ENCODE results near the gene CYBC1.

Gene CYBC1

GRCh38 chr17:82489117-82489516, 38.6 kb upstream of the CYBC1 start:
- TF ChIP-seq HDGF (IDR thresholded peaks at IDR 0.05; ENCODE audit: borderline replicate concordance) (no peak), LEF1 (IDR thresholded peaks at IDR 0.05; ENCODE audit: borderline replicate concordance) (no peak), TARDBP (IDR thresholded peaks at IDR 0.05) (no peak), NFRKB (IDR thresholded peaks at IDR 0.05) (no peak), BHLHE40 (IDR thresholded peaks at IDR 0.05; ENCODE audit: borderline replicate concordance) (no peak), SP1 (IDR thresholded peaks at IDR 0.05) (no peak), CTBP1 (IDR thresholded peaks at IDR 0.05; ENCODE audit: borderline replicate concordance) (no peak), FOXK2 (IDR thresholded peaks at IDR 0.05) (no peak), L3MBTL2 (conservative IDR thresholded peaks at IDR 0.05) (no peak), PKNOX1 (IDR thresholded peaks at IDR 0.05) (no peak), FOXM1 (IDR thresholded peaks at IDR 0.05; ENCODE audit: borderline replicate concordance) (no peak), ELF4 (IDR thresholded peaks at IDR 0.05) (no peak), FOXA1 (IDR thresholded peaks at IDR 0.05) (no peak), ARNT (IDR thresholded peaks at IDR 0.05) (no peak), ZNF384 (IDR thresholded peaks at IDR 0.05) (no peak), SUZ12 (IDR thresholded peaks at IDR 0.05) (no peak)
- no peak for DNase-seq (ENCODE audit: extremely low spot score)
- ChIA-PET POLR2A (no interaction called here), CTCF (no interaction called here)

- TF ChIP-seq ARNT (IDR thresholded peaks at IDR 0.05) (no peak), ZNF384 (IDR thresholded peaks at IDR 0.05) (no peak), HDGF (IDR thresholded peaks at IDR 0.05; ENCODE audit: borderline replicate concordance) (no peak), FOXM1 (IDR thresholded peaks at IDR 0.05; ENCODE audit: borderline replicate concordance) (no peak), SP1 (IDR thresholded peaks at IDR 0.05) (no peak), L3MBTL2 (conservative IDR thresholded peaks at IDR 0.05) (no peak)
- DNase-seq (ENCODE audit: extremely low spot score) = no peak
- POLR2A ChIA-PET = no interaction called here
- CTCF ChIA-PET = no interaction called here
Observed at GRCh38 chr17:82487910-82488309, 37.4 kb upstream of the CYBC1 start.

GRCh38 chr17:82486231-82487094, 35.9 kb upstream of the CYBC1 start:
- no peak for DNase-seq (ENCODE audit: extremely low spot score)
- POLR2A ChIA-PET = no interaction called here
- TF ChIP-seq TARDBP (IDR thresholded peaks at IDR 0.05) (no peak), BHLHE40 (IDR thresholded peaks at IDR 0.05; ENCODE audit: borderline replicate concordance) (no peak), ARNT (IDR thresholded peaks at IDR 0.05) (no peak), SP1 (IDR thresholded peaks at IDR 0.05) (no peak), FOXA1 (IDR thresholded peaks at IDR 0.05) (no peak), FOXK2 (IDR thresholded peaks at IDR 0.05) (no peak), ZNF384 (IDR thresholded peaks at IDR 0.05) (no peak), L3MBTL2 (conservative IDR thresholded peaks at IDR 0.05) (no peak), PKNOX1 (IDR thresholded peaks at IDR 0.05) (no peak), ELF4 (IDR thresholded peaks at IDR 0.05) (no peak)
- CTCF ChIA-PET = no interaction called here

GRCh38 chr17:82483836-82484235, 33.3 kb upstream of the CYBC1 start:
- CTCF ChIA-PET = no interaction called here
- no peak for DNase-seq (ENCODE audit: extremely low spot score)
- POLR2A ChIA-PET = no interaction called here
- TF ChIP-seq TARDBP (IDR thresholded peaks at IDR 0.05) = no peak
- no peak for TF ChIP-seq SUZ12 (IDR thresholded peaks at IDR 0.05)
- TF ChIP-seq FOXM1 (IDR thresholded peaks at IDR 0.05; ENCODE audit: borderline replicate concordance) = no peak
- TF ChIP-seq ZNF384 (IDR thresholded peaks at IDR 0.05) = no peak
- TF ChIP-seq ELF4 (IDR thresholded peaks at IDR 0.05) = no peak
- TF ChIP-seq HDGF (IDR thresholded peaks at IDR 0.05; ENCODE audit: borderline replicate concordance) = no peak
- TF ChIP-seq NFRKB (IDR thresholded peaks at IDR 0.05) = no peak
- TF ChIP-seq CTBP1 (IDR thresholded peaks at IDR 0.05; ENCODE audit: borderline replicate concordance) = no peak
- no peak for TF ChIP-seq PKNOX1 (IDR thresholded peaks at IDR 0.05)

GRCh38 chr17:82483204-82483660, 32.7 kb upstream of the CYBC1 start:
- TF ChIP-seq ELF4 (IDR thresholded peaks at IDR 0.05) = no peak
- no peak for TF ChIP-seq TARDBP (IDR thresholded peaks at IDR 0.05)
- no peak for TF ChIP-seq BHLHE40 (IDR thresholded peaks at IDR 0.05; ENCODE audit: borderline replicate concordance)
- TF ChIP-seq CTBP1 (IDR thresholded peaks at IDR 0.05; ENCODE audit: borderline replicate concordance) = no peak
- no peak for TF ChIP-seq FOXM1 (IDR thresholded peaks at IDR 0.05; ENCODE audit: borderline replicate concordance)
- TF ChIP-seq ZNF384 (IDR thresholded peaks at IDR 0.05) = no peak
- no peak for TF ChIP-seq L3MBTL2 (conservative IDR thresholded peaks at IDR 0.05)
- TF ChIP-seq SP1 (IDR thresholded peaks at IDR 0.05) = no peak
- no peak for TF ChIP-seq SUZ12 (IDR thresholded peaks at IDR 0.05)
- TF ChIP-seq ARNT (IDR thresholded peaks at IDR 0.05) = no peak
- TF ChIP-seq FOXA1 (IDR thresholded peaks at IDR 0.05) = no peak
- no peak for TF ChIP-seq NFRKB (IDR thresholded peaks at IDR 0.05)
- TF ChIP-seq HDGF (IDR thresholded peaks at IDR 0.05; ENCODE audit: borderline replicate concordance) = no peak
- TF ChIP-seq LEF1 (IDR thresholded peaks at IDR 0.05; ENCODE audit: borderline replicate concordance) = no peak
- TF ChIP-seq PKNOX1 (IDR thresholded peaks at IDR 0.05) = no peak
- TF ChIP-seq FOXK2 (IDR thresholded peaks at IDR 0.05) = no peak
- DNase-seq (ENCODE audit: extremely low spot score) = no peak
- ChIA-PET CTCF (no interaction called here), POLR2A (no interaction called here)

Measured in HEK293T (cell line).